ENCODE measurements around the gene BARX2.

GRCh38 chr11:129442171-129442570 is 66.5 kb downstream of the BARX2 start:
- TF ChIP-seq POLR2AphosphoS5 (IDR thresholded peaks at IDR 0.05; ENCODE audit: low read depth) = no peak
- TF ChIP-seq CTCF (IDR thresholded peaks at IDR 0.05; ENCODE audit: insufficient read depth, low read length) = no peak
- no peak for TF ChIP-seq REST (IDR thresholded peaks at IDR 0.05; ENCODE audit: insufficient replicate concordance, low read depth)
